Lower lobe of right lung (tissue), 2 donors: ENCODE data around the gene TMEM101. TPM values are rescaled to one million over a fixed set of nuclear protein-coding genes. Genes with fewer than 3 reads are reported as not detected.

Experiments used
- ATAC-seq, 2 donors: fragments of 200-7000 bp; cut with Tn5 transposase; one replicate each; pipeline ENCODE4 v1.9.1; 2020 to 2022; ENCODE audit warnings: mild to moderate bottlenecking in 2 of 2, moderate library complexity in 2 of 2
- DNase-seq: peaks from one replicate; pipeline ENCODE4 v3.0.0-alpha.2; 2020
- H3K27ac ChIP-seq: fragments of 200-600 bp; one replicate; pipeline ENCODE4 v1.8.0; 2022
- H3K27me3 ChIP-seq: fragments of 200-600 bp; one replicate; pipeline ENCODE4 v1.8.0; 2022; ENCODE audit warnings: low read depth
- H3K36me3 ChIP-seq: fragments of 200-600 bp; one replicate; pipeline ENCODE4 v1.8.0; 2022; ENCODE audit warnings: mild to moderate bottlenecking
- H3K4me1 ChIP-seq: fragments of 200-600 bp; one replicate; pipeline ENCODE4 v1.8.0; 2022
- H3K4me3 ChIP-seq: fragments of 200-600 bp; one replicate; pipeline ENCODE4 v1.8.0; 2022; ENCODE audit warnings: mild to moderate bottlenecking
- H3K9me3 ChIP-seq: fragments of 200-600 bp; one replicate; pipeline ENCODE4 v1.8.0; 2022
- intact Hi-C: fragments of 100-400 bp; cut with DNase I; formaldehyde crosslinking; loops from one replicate; pipeline ENCODE4 v1.11.0; 2022
- total RNA-seq: library from RNA; stranded (reverse); fragmentation: NEBNext Ultra II Directional; extraction: Animal tissue kit (Norgen Biotek cat#: 25700); gene quantifications from one replicate; pipeline ENCODE4 v1.2.1, GENCODE V29; 2021
- TF ChIP-seq, protein P1 (sequence below): fragments of 200-600 bp; IDR thresholded peaks from one replicate; pipeline ENCODE4 v1.8.0; 2022; ENCODE audit warnings: antibody characterized with exemption, mild to moderate bottlenecking
- donor health status: DM: no; HTN: yes; CAD: no; lungs with severe emphysema.

Gene TMEM101
- total RNA-seq, 1 donor from 2014 or later, result 28.4 TPM

GRCh38 chr17:43979671-43980070 is 35.1 kb downstream of the TMEM101 start:
- Histone ChIP-seq H3K27me3 (peaks cover 40% of the 10 kb centered on the region), H3K9me3 (no peaks in the 10 kb centered on the region), H3K36me3 (no peaks in the 10 kb centered on the region), H3K4me3 (no peak overlapping the region), H3K4me1 (peaks cover 14% of the 10 kb centered on the region), H3K27ac (no peak overlapping the region)
- no peak for ATAC-seq
- no peak for DNase-seq
- intact Hi-C loops, result no loop called here
- TF ChIP-seq, protein P1, sequence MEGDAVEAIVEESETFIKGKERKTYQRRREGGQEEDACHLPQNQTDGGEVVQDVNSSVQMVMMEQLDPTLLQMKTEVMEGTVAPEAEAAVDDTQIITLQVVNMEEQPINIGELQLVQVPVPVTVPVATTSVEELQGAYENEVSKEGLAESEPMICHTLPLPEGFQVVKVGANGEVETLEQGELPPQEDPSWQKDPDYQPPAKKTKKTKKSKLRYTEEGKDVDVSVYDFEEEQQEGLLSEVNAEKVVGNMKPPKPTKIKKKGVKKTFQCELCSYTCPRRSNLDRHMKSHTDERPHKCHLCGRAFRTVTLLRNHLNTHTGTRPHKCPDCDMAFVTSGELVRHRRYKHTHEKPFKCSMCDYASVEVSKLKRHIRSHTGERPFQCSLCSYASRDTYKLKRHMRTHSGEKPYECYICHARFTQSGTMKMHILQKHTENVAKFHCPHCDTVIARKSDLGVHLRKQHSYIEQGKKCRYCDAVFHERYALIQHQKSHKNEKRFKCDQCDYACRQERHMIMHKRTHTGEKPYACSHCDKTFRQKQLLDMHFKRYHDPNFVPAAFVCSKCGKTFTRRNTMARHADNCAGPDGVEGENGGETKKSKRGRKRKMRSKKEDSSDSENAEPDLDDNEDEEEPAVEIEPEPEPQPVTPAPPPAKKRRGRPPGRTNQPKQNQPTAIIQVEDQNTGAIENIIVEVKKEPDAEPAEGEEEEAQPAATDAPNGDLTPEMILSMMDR, result no peak

GRCh38 chr17:43979011-43979410 is 35.8 kb downstream of the TMEM101 start:
- ATAC-seq (no peak), DNase-seq (no peak)
- intact Hi-C loops, result no loop called here
- Histone ChIP-seq H3K36me3 (no peaks in the 10 kb centered on the region), H3K27ac (no peak overlapping the region), H3K9me3 (no peaks in the 10 kb centered on the region), H3K27me3 (peaks cover 33% of the 10 kb centered on the region), H3K4me1 (peaks cover 9% of the 10 kb centered on the region), H3K4me3 (no peak overlapping the region)
- TF ChIP-seq, protein P1, result no peak

GRCh38 chr17:43978078-43978477 is 36.7 kb downstream of the TMEM101 start:
- H3K27me3 ChIP-seq, result peaks cover 24% of the 10 kb centered on the region

DNA sequence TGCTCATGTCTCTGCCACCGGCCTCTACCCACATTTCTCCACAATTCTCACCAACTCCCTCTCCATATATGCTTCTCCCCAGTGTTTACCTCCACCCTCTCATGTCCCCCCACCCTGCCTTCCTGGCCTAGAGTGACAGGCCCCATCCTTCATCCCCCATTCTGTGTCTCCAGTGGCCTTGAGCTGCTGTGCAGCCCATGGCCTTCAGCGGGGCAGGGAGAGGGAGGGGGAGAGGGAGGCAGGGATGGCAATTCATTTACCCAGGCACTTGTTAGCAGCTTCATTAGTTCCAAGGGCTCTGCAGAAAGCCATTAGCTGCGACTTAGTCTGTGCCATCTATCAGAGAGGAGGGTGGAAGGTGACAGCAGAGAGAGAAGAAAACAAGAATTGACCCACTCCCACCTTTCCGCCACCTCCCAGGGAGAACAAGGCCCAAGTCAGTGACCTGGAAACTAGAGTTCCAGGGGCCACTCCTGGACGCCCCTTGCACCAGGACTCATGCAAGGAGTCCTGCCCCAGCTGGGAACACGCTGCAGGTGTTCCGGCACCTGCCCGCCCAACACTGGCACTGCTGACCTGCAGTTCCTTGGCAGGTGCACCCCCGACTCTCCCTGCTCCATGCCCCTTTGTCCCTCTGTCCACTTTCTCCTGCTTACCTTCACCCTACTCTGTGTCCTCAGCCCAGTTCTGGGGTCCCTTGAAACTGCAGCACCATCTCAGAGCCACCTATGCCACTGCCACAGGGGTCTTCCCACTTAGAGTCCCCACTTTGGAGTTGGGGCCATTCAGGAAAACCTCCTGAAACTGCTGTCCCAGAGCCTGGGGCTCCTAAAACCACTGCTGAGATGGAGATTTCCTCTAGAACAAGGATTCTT is 37.6 kb downstream of the TMEM101 start:
- peaks cover 15% of the 10 kb centered on the region for H3K27me3 ChIP-seq
- no peak for DNase-seq

More at GRCh38 chr17:43978078-43978477, 36.7 kb downstream of the TMEM101 start:
- intact Hi-C loops, result no loop called here
- Histone ChIP-seq H3K36me3 (no peaks in the 10 kb centered on the region), H3K9me3 (no peaks in the 10 kb centered on the region), H3K4me1 (no peaks in the 10 kb centered on the region), H3K27ac (no peak overlapping the region), H3K4me3 (no peak overlapping the region)
- TF ChIP-seq, protein P1, result no peak
- no peak for ATAC-seq
- no peak for DNase-seq

GRCh38 chr17:43975898-43976297 is 38.9 kb downstream of the TMEM101 start:
- intact Hi-C loops, result no loop called here
- ATAC-seq (no peak), DNase-seq (no peak)
- Histone ChIP-seq H3K9me3 (no peaks in the 10 kb centered on the region), H3K4me3 (no peak overlapping the region), H3K27ac (no peak overlapping the region), H3K27me3 (peaks cover 10% of the 10 kb centered on the region), H3K4me1 (no peaks in the 10 kb centered on the region), H3K36me3 (no peaks in the 10 kb centered on the region)
- TF ChIP-seq, protein P1, result no peak

More for the DNA sequence above, 37.6 kb downstream of the TMEM101 start:
- intact Hi-C loops, result no loop called here
- no peaks in the 10 kb centered on the region for H3K4me1 ChIP-seq
- no peak overlapping the region for H3K27ac ChIP-seq
- H3K36me3 ChIP-seq, result no peaks in the 10 kb centered on the region
- no peaks in the 10 kb centered on the region for H3K9me3 ChIP-seq
- TF ChIP-seq, protein P1, result no peak
- H3K4me3 ChIP-seq, result no peak overlapping the region
- ATAC-seq, result no peak
